ENCODE results near the gene UXS1. TPM values are rescaled to one million over a fixed set of nuclear protein-coding genes. Genes with fewer than 3 reads are reported as not detected.

Gene UXS1
- total RNA-seq, 1 experiment from 2014 or later, result 46.3 TPM

DNA sequence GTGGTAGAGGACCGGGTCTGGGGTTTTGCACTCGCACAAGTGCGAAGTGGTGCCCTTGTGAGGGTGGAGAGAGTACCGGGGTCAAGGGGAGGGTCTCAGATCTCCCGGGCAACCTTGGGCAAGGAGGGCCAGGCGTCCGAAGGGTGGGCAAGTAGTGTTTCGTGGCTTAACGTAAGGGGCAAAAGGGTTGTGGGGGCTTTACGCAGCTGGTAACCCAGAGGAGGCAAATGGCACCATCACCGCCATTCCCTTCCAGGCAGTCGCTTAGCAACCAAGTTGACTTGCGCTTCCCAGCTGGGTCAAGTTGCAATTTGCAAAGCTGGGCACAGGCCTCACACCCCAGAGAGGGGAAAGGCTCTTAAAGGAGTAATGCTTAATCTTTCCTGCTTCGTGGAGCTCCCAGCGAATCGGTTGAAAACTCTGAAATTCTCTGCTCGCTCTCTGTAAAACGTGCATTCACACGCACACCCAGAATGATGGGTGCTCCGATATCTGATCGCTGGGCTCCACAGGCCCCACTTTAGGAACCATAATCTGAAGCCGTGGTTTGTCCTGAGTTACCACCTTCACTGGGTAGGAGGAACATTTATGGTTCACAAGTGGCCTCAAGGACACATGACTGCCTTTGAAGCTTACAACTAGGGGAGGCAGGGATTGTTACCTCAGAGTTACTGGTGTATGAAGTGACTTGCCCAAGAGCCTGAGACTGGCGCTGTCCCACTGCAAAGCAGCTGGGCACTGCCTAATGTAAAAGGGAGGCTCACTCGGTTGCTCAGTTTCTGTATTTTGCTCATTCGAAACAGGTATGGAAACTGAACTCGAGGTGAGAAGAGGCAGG is 127.9 kb downstream of the UXS1 start:
- H2AFZ ChIP-seq (ENCODE audit: low read length), result no peak overlapping the region
- H3K9ac ChIP-seq (ENCODE audit: extremely low read depth, insufficient read length, low read length), result no peak overlapping the region
- Mint-ChIP-seq H3K27me3 (ENCODE audit: low read depth) (peaks cover 45% of the 10 kb centered on the region), H3K4me3 (peak overlapping the region; percentile 58 to 80), H3K36me3 (ENCODE audit: insufficient read depth in 1 of 3, low read depth in 3 of 3) (no peaks in the 10 kb centered on the region; a peak in 1 of 7 replicates), H3K4me1 (peaks cover 19 to 24% of the 10 kb centered on the region in 2 experiments), H3K9me3 (no peaks in the 10 kb centered on the region), H3K27ac (no peak overlapping the region)
- no peak overlapping the region for H3K56ac ChIP-seq (ENCODE audit: insufficient read length, low read depth, low read length)
- H3K79me1 ChIP-seq (ENCODE audit: insufficient read depth, low read depth, low read length, poor library complexity, severe bottlenecking), result no peaks in the 10 kb centered on the region
- TF ChIP-seq, protein P1, sequence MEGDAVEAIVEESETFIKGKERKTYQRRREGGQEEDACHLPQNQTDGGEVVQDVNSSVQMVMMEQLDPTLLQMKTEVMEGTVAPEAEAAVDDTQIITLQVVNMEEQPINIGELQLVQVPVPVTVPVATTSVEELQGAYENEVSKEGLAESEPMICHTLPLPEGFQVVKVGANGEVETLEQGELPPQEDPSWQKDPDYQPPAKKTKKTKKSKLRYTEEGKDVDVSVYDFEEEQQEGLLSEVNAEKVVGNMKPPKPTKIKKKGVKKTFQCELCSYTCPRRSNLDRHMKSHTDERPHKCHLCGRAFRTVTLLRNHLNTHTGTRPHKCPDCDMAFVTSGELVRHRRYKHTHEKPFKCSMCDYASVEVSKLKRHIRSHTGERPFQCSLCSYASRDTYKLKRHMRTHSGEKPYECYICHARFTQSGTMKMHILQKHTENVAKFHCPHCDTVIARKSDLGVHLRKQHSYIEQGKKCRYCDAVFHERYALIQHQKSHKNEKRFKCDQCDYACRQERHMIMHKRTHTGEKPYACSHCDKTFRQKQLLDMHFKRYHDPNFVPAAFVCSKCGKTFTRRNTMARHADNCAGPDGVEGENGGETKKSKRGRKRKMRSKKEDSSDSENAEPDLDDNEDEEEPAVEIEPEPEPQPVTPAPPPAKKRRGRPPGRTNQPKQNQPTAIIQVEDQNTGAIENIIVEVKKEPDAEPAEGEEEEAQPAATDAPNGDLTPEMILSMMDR (conservative IDR thresholded peaks at IDR 0.05), result no peak
- no peak overlapping the region for H2BK15ac ChIP-seq (ENCODE audit: low read depth, low read length)
- peak; percentile 59 for DNase-seq
- H4K5ac ChIP-seq (ENCODE audit: insufficient read length, low read depth, low read length), result no peak overlapping the region
- H3K9me3 ChIP-seq (ENCODE audit: control insufficient read depth, low read depth, low read length), result no peaks in the 10 kb centered on the region
- H3K27me3 ChIP-seq (ENCODE audit: insufficient read depth, low read length), result peaks cover 5% of the 10 kb centered on the region; the same call in 1 of the 2 replicates
- no peak overlapping the region for H2BK12ac ChIP-seq (ENCODE audit: insufficient read length, low read depth, low read length)
- no peaks in the 10 kb centered on the region for H3K79me2 ChIP-seq (ENCODE audit: insufficient read depth, low read length)
- no peaks in the 10 kb centered on the region for H4K20me1 ChIP-seq (ENCODE audit: control insufficient read depth, insufficient read depth, insufficient read length)
- no peak overlapping the region for H3K18ac ChIP-seq (ENCODE audit: insufficient read length, low read depth, low read length)
- no peak overlapping the region for H2BK120ac ChIP-seq (ENCODE audit: low read depth, low read length, poor library complexity, severe bottlenecking)
- no peak overlapping the region for H3K14ac ChIP-seq (ENCODE audit: insufficient read depth, low read length)
- no peak overlapping the region for H3K4ac ChIP-seq (ENCODE audit: low read depth, low read length)
- no peak overlapping the region for H2BK20ac ChIP-seq (ENCODE audit: low read depth, low read length, poor library complexity, severe bottlenecking)
- no peak overlapping the region for H4K91ac ChIP-seq (ENCODE audit: insufficient read length, low read depth, low read length)
- H2AK5ac ChIP-seq (ENCODE audit: insufficient read length, low read length), result no peak overlapping the region
- H3K23ac ChIP-seq (ENCODE audit: insufficient read length, low read depth, low read length), result no peak overlapping the region
- peaks cover 7% of the 10 kb centered on the region; the same call in 1 of the 2 replicates for H3K4me1 ChIP-seq (ENCODE audit: insufficient read depth, low read length)
- H2BK5ac ChIP-seq (ENCODE audit: insufficient read length, low read length), result no peak overlapping the region
- no CpG with 5 or more reads among the region's 26 CpGs for WGBS (ENCODE audit: extremely low coverage, insufficient read length, low lambda C conversion rate)
- H4K8ac ChIP-seq (replicated peaks; ENCODE audit: insufficient read length, low read depth, low read length), result no peak overlapping the region
- H3K27ac ChIP-seq (ENCODE audit: insufficient read length, low read depth, low read length), result no peak overlapping the region
- H3K4me2 ChIP-seq (ENCODE audit: insufficient read depth, insufficient read length, low read length), result peak overlapping the region; percentile 77
- no peak overlapping the region for H3T11ph ChIP-seq (ENCODE audit: low read length)
- H3K23me2 ChIP-seq (ENCODE audit: insufficient read length, low read depth, low read length, poor library complexity, severe bottlenecking), result peaks cover 8% of the 10 kb centered on the region
